ENCODE data around the gene SYNGR3.

The SYNGR3 gene

GRCh38 chr16:2042986-2043666, 53.4 kb downstream of the SYNGR3 start:
- DNase-seq: no peak
